ENCODE measurements around the gene RCAN1.

Gene RCAN1

GRCh38 chr21:34536311-34536710 lies 78.6 kb downstream of the RCAN1 start:
- no peak for DNase-seq

GRCh38 chr21:34535886-34536285 lies 79.0 kb downstream of the RCAN1 start:
- DNase-seq = no peak

GRCh38 chr21:34534522-34534921 lies 80.4 kb downstream of the RCAN1 start:
- DNase-seq = peak; percentile 60

- DNase-seq = no peak
Observed at GRCh38 chr21:34533938-34534337, 81.0 kb downstream of the RCAN1 start.

- DNase-seq = no peak
Observed at GRCh38 chr21:34531399-34531798, 83.5 kb downstream of the RCAN1 start.

- DNase-seq = no peak
Observed at GRCh38 chr21:34530261-34530660, 84.7 kb downstream of the RCAN1 start.

- DNase-seq = no peak
Observed at GRCh38 chr21:34528131-34528561, 86.8 kb downstream of the RCAN1 start.

GRCh38 chr21:34526618-34527290 lies 88.2 kb downstream of the RCAN1 start:
- peak; percentile 91 for DNase-seq

GRCh38 chr21:34526241-34526617 lies 88.7 kb downstream of the RCAN1 start:
- DNase-seq = no peak

GRCh38 chr21:34524646-34525601 lies 90.0 kb downstream of the RCAN1 start:
- peak; percentile 40 for DNase-seq

GRCh38 chr21:34523019-34523555 lies 91.8 kb downstream of the RCAN1 start:
- DNase-seq = no peak

- DNase-seq = no peak
Observed at GRCh38 chr21:34522284-34522683, 92.6 kb downstream of the RCAN1 start.

GRCh38 chr21:34521561-34521960 lies 93.4 kb downstream of the RCAN1 start:
- DNase-seq = no peak

GRCh38 chr21:34520764-34521508 lies 94.0 kb downstream of the RCAN1 start:
- no peak for DNase-seq

- no peak for DNase-seq
Observed at GRCh38 chr21:34520281-34520680, 94.6 kb downstream of the RCAN1 start.

GRCh38 chr21:34519694-34520093 lies 95.2 kb downstream of the RCAN1 start:
- DNase-seq = no peak

GRCh38 chr21:34519016-34519415 lies 95.9 kb downstream of the RCAN1 start:
- no peak for DNase-seq

- no peak for DNase-seq
Observed at GRCh38 chr21:34518301-34518700, 96.6 kb downstream of the RCAN1 start.

- DNase-seq = no peak
Observed at GRCh38 chr21:34517491-34518245, 97.2 kb downstream of the RCAN1 start.

- DNase-seq = no peak
Observed at GRCh38 chr21:34517039-34517438, 97.9 kb downstream of the RCAN1 start.

- no peak for DNase-seq
Observed at GRCh38 chr21:34514576-34515115, 100.3 kb downstream of the RCAN1 start.

GRCh38 chr21:34513129-34513675 lies 101.7 kb downstream of the RCAN1 start:
- DNase-seq = no peak
